Neural crest cell (in vitro differentiated cells): ENCODE results near the gene CHD6. TPM values are rescaled to one million over a fixed set of nuclear protein-coding genes. Genes with fewer than 3 reads are reported as not detected.

Source experiments
- DNase-seq: peaks from one replicate; pipeline ENCODE4 v3.0.0; 2021; ENCODE audit warnings: low read depth, mixed read lengths, low spot score
- H3K27ac Mint-ChIP-seq: one replicate; pipeline ENCODE4 v1.8.0; 2021; ENCODE audit warnings: mild to moderate bottlenecking, mixed read lengths; ENCODE audit not compliant: unreplicated experiment
- H3K27me3 Mint-ChIP-seq: 2 replicates; pipeline ENCODE4 v1.8.0; 2021; ENCODE audit warnings: low read depth, mild to moderate bottlenecking, mixed read lengths
- H3K36me3 Mint-ChIP-seq: 2 replicates; pipeline ENCODE4 v1.8.0; 2021; ENCODE audit warnings: low read depth, mild to moderate bottlenecking, mixed read lengths
- H3K4me1 Mint-ChIP-seq: 2 replicates; pipeline ENCODE4 v1.8.0; 2021; ENCODE audit warnings: mixed read lengths
- H3K4me3 Mint-ChIP-seq: one replicate; pipeline ENCODE4 v1.8.0; 2021; ENCODE audit warnings: mild to moderate bottlenecking, mixed read lengths
- H3K9me3 Mint-ChIP-seq: 2 replicates; pipeline ENCODE4 v1.8.0; 2021; ENCODE audit warnings: mixed read lengths
- total RNA-seq: library from RNA; stranded (reverse); gene quantifications from 2 replicates; pipeline ENCODE4 v1.2.1, GENCODE V29; 2021
- TF ChIP-seq, protein P1 (sequence below): fragments of 200-600 bp; sonication (generic); conservative IDR thresholded peaks from 2 replicates; pipeline ENCODE4 v1.5.0; 2021; ENCODE audit warnings: antibody characterized with exemption, mild to moderate bottlenecking

CHD6 gene
- total RNA-seq, 1 donor from 2014 or later = 51.2 TPM

DNA sequence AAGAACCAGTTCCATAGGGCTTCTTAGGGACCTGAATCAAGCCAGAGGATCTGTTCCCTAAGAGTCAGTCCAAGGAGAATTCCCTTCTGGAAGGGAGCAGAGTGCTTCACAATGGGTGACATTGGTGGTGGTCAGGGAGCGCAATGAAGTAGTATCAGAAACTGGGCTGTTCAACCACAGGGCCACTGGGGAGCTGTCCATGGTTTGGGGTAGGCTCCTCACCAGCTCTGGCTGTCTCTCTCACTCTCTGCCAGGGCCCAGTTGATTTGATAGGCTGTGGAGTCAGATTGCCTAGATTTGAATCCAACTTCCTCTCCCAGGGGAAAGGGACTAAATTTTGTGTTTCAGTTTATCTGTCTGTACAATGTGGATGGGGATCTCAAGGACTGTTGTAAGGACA is 36.7 kb upstream of the CHD6 start:
- Mint-ChIP-seq H3K4me3 (no peak overlapping the region), H3K36me3 (no peaks in the 10 kb centered on the region), H3K27me3 (peaks cover 31% of the 10 kb centered on the region), H3K9me3 (peaks cover 2% of the 10 kb centered on the region), H3K4me1 (peaks cover 10% of the 10 kb centered on the region), H3K27ac (no peak overlapping the region)
- TF ChIP-seq, protein P1, sequence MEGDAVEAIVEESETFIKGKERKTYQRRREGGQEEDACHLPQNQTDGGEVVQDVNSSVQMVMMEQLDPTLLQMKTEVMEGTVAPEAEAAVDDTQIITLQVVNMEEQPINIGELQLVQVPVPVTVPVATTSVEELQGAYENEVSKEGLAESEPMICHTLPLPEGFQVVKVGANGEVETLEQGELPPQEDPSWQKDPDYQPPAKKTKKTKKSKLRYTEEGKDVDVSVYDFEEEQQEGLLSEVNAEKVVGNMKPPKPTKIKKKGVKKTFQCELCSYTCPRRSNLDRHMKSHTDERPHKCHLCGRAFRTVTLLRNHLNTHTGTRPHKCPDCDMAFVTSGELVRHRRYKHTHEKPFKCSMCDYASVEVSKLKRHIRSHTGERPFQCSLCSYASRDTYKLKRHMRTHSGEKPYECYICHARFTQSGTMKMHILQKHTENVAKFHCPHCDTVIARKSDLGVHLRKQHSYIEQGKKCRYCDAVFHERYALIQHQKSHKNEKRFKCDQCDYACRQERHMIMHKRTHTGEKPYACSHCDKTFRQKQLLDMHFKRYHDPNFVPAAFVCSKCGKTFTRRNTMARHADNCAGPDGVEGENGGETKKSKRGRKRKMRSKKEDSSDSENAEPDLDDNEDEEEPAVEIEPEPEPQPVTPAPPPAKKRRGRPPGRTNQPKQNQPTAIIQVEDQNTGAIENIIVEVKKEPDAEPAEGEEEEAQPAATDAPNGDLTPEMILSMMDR = no peak
- DNase-seq = no peak

- DNase-seq = no peak
- H3K27me3 Mint-ChIP-seq = peaks cover 26% of the 10 kb centered on the region
- no peak overlapping the region for H3K27ac Mint-ChIP-seq
- H3K4me3 Mint-ChIP-seq = no peak overlapping the region
- H3K36me3 Mint-ChIP-seq = no peaks in the 10 kb centered on the region
- H3K4me1 Mint-ChIP-seq = peaks cover 10% of the 10 kb centered on the region
- H3K9me3 Mint-ChIP-seq = peaks cover 2% of the 10 kb centered on the region
- TF ChIP-seq, protein P1 = no peak
These were observed 36.1 kb upstream of the CHD6 start for GRCh38 chr20:41654292-41654691.

DNA sequence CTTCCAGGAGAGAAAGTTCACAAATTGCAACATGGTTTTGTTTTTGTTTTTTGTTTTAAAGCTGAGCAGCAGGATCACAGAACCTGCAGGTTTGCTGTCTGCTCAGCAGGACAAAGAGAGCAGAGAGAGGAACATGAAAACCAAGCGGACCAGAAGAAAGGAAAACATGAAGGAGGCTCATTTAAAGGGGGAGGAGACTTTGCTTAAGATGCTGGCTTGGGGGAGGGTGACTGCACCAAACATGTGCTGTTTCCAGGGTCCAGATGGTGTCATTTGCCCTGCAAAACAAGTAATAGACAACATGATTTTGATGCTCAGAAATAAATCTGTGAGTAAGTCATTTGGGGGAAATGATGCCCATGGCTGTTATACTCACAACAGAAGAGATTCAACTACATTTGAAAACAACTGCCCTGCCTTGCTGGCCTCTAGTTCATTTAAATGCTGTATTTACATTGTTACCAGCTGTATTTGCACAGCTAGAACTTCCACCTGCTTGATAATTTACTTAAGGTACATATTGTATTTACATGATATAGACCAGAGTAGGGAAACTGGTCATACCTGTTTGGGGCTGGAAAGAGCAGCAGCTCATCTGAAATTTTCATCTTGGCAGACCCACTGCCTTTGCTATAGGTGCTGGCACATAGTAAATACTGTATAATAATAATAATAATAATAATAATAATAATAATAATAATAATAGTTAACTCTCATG is 32.2 kb upstream of the CHD6 start:
- H3K27ac Mint-ChIP-seq = no peak overlapping the region
- TF ChIP-seq, protein P1 = no peak
- no peaks in the 10 kb centered on the region for H3K9me3 Mint-ChIP-seq
- DNase-seq = no peak
- H3K27me3 Mint-ChIP-seq = peaks cover 20% of the 10 kb centered on the region
- H3K4me1 Mint-ChIP-seq = peaks cover 10% of the 10 kb centered on the region
- no peaks in the 10 kb centered on the region for H3K36me3 Mint-ChIP-seq
- no peak overlapping the region for H3K4me3 Mint-ChIP-seq

- peaks cover 11% of the 10 kb centered on the region for H3K27me3 Mint-ChIP-seq
- TF ChIP-seq, protein P1 = no peak
- peaks cover 10% of the 10 kb centered on the region for H3K4me1 Mint-ChIP-seq
- DNase-seq = no peak
- H3K27ac Mint-ChIP-seq = no peak overlapping the region
- no peak overlapping the region for H3K4me3 Mint-ChIP-seq
- H3K36me3 Mint-ChIP-seq = no peaks in the 10 kb centered on the region
- no peaks in the 10 kb centered on the region for H3K9me3 Mint-ChIP-seq
These were observed 31.3 kb upstream of the CHD6 start for GRCh38 chr20:41649489-41649888.

DNA sequence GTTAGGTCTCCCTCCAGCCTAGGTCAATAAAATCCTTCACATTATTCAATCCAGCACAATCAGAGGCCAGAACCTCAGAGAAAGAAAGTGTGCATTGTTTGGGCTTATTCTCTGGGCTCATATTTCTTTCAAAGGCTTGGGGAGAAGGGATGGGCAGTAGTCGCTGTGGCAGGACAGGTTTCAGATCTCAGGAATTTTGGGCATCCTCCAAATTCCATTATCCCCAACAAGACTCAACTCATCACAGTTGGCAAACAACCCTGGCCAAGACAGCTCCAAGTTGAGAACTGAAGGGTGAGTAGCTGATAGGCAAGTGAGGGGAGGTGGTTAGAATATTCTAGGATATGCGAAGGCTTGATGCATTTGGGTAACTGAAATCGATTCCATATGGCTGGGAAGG is 27.2 kb upstream of the CHD6 start:
- no peak for DNase-seq
- no peak overlapping the region for H3K4me3 Mint-ChIP-seq
- no peaks in the 10 kb centered on the region for H3K9me3 Mint-ChIP-seq
- H3K27ac Mint-ChIP-seq = no peak overlapping the region
- no peaks in the 10 kb centered on the region for H3K36me3 Mint-ChIP-seq
- peaks cover 8% of the 10 kb centered on the region for H3K4me1 Mint-ChIP-seq
- TF ChIP-seq, protein P1 = no peak
- peaks cover 5% of the 10 kb centered on the region for H3K27me3 Mint-ChIP-seq
